BE2C (cell line): Measurements from ENCODE around the gene POLH.
A peak's percentile ranks its signal among the peaks of the same experiment; 100 is the strongest.
"Not testable (repeated sequence)": the region's sequence is repeated elsewhere in the genome, so short reads cannot be mapped to it uniquely, and the experiment has no call there.

Experiments
- DNase-seq: peaks from one replicate; pipeline ENCODE4 v3.0.0-alpha.2; 2020
- H3K27me3 ChIP-seq: fragments of 250-450 bp; sonication (Bioruptor Pico); 2 replicates; pipeline ENCODE4 v1.5.1; 2020; ENCODE audit warnings: mild to moderate bottlenecking
- H3K36me3 ChIP-seq: fragments of 250-450 bp; sonication (Bioruptor Pico); 2 replicates; pipeline ENCODE4 v1.5.1; 2020; ENCODE audit warnings: mild to moderate bottlenecking
- H3K4me1 ChIP-seq: fragments of 250-450 bp; sonication (Bioruptor Pico); 2 replicates; pipeline ENCODE4 v1.5.1; 2020
- H3K4me3 ChIP-seq: 2 replicates; pipeline ENCODE4 v1.5.1; 2011; ENCODE audit warnings: low read depth, low read length
- H3K9me3 ChIP-seq: fragments of 250-450 bp; sonication (Bioruptor Pico); 2 replicates; pipeline ENCODE4 v1.5.1; 2020
- CTCF ChIP-seq: IDR thresholded peaks from 2 replicates; pipeline ENCODE4 v1.5.1; 2012; ENCODE audit warnings: mild to moderate bottlenecking, low read depth, low read length

POLH gene

GRCh38 chr6:43645613-43645964 is 69.6 kb downstream of the POLH start:
- Histone ChIP-seq H3K36me3 (peaks cover 14% of the 10 kb centered on the region), H3K9me3 (no peaks in the 10 kb centered on the region), H3K27me3 (no peaks in the 10 kb centered on the region), H3K4me1 (peaks cover 12% of the 10 kb centered on the region), H3K4me3 (peak overlapping the region; percentile 41)
- no peak for DNase-seq
- TF ChIP-seq CTCF, result no peak

GRCh38 chr6:43647613-43648012 is 71.6 kb downstream of the POLH start:
- DNase-seq, result no peak
- Histone ChIP-seq H3K27me3 (no peaks in the 10 kb centered on the region), H3K36me3 (no peaks in the 10 kb centered on the region), H3K4me3 (no peak overlapping the region), H3K4me1 (peaks cover 8% of the 10 kb centered on the region), H3K9me3 (no peaks in the 10 kb centered on the region)
- TF ChIP-seq CTCF, result no peak

GRCh38 chr6:43648248-43648647 is 72.3 kb downstream of the POLH start:
- H3K27me3 ChIP-seq, result no peaks in the 10 kb centered on the region
- peaks cover 6% of the 10 kb centered on the region for H3K4me1 ChIP-seq
- H3K4me3 ChIP-seq, result no peak overlapping the region
- no peak for TF ChIP-seq CTCF
- no peak for DNase-seq
- no peaks in the 10 kb centered on the region for H3K36me3 ChIP-seq
- no peaks in the 10 kb centered on the region for H3K9me3 ChIP-seq

DNA sequence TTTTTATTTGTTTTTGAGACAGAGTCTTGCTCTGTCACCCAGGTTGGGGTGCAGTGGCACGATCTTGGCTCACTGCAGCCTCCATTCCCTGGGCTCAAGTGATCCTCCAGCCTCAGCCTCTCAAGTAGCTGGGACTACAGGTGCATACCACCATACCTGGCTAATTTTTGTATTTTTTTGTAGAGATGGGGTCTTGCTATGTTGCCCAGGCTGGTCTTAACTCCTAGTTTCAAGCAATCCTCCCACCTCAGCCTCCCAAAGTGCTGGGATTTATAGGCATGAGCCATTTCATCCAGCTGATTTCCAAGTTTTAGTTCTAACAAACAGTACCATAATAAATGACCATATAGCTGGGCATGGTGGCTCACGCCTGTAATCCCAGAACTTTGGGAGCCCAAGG is 76.8 kb downstream of the POLH start:
- not testable (repeated sequence) for H3K4me1 ChIP-seq, H3K9me3 ChIP-seq, DNase-seq, H3K36me3 ChIP-seq, H3K4me3 ChIP-seq, H3K27me3 ChIP-seq

- H3K36me3 ChIP-seq, result no peaks in the 10 kb centered on the region
- H3K27me3 ChIP-seq, result no peaks in the 10 kb centered on the region
- no peak for DNase-seq
- H3K4me3 ChIP-seq, result no peak overlapping the region
- TF ChIP-seq CTCF, result no peak
- H3K9me3 ChIP-seq, result peaks cover 7% of the 10 kb centered on the region
- H3K4me1 ChIP-seq, result no peaks in the 10 kb centered on the region
These were observed 81.3 kb downstream of the POLH start for GRCh38 chr6:43657221-43657802.

GRCh38 chr6:43658161-43658560 is 82.2 kb downstream of the POLH start:
- H3K9me3 ChIP-seq, result peaks cover 7% of the 10 kb centered on the region
- H3K36me3 ChIP-seq, result no peaks in the 10 kb centered on the region
- TF ChIP-seq CTCF, result no peak
- H3K4me1 ChIP-seq, result no peaks in the 10 kb centered on the region
- H3K4me3 ChIP-seq, result no peak overlapping the region
- DNase-seq, result no peak
- no peaks in the 10 kb centered on the region for H3K27me3 ChIP-seq

DNA sequence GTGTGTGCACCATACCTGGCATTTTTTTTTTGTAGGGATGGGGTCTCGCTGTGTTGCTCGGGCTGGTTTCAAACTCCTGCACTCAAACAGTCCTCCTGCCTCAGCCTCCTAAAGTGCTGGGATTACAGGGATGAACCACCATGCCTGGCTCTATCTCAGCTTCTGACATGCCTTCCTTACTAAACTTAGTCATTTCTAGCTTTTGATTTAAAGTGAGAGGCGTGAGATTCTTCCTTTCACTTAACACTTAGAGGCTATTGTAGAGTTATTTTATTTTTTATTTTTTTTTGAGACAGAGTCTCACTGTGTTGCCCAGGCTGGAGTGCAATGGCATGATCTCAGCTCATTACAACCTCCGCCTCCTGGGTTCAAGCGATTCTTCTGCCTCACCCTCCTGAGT is 87.0 kb downstream of the POLH start:
- not testable (repeated sequence) for H3K4me3 ChIP-seq, H3K27me3 ChIP-seq, DNase-seq, H3K36me3 ChIP-seq, H3K9me3 ChIP-seq, H3K4me1 ChIP-seq
